GM12878 (cell line): ENCODE measurements around the gene TXN2. TPM values are rescaled to one million over a fixed set of nuclear protein-coding genes. Genes with fewer than 3 reads are reported as not detected.

Experiments
- ATAC-seq: fragments of 200-7000 bp; cut with Tn5 transposase; 3 replicates; pipeline ENCODE4 v1.9.1; 2020; ENCODE audit warnings: mild to moderate bottlenecking, moderate library complexity
- BruUV-seq: library from RNA; stranded (reverse); fragments of 400-500 nt; replicated peaks from 2 replicates; lab custom pipeline; 2021; lab: Mats Ljungman, UMichigan
- CTCF ChIA-PET: fragments of 300-600 bp; sonication (Branson Sonifier 250); formaldehyde crosslinking; extraction: SDS; loops from one replicate; lab custom pipeline; 2021; ENCODE audit warnings: inconsistent platforms; lab: Yijun Ruan, JAX
- POLR2A ChIA-PET: fragments of 350-600 bp; formaldehyde crosslinking; extraction: SDS; loops from one replicate; lab custom pipeline; 2021; ENCODE audit warnings: inconsistent platforms; lab: Charles Lee
- RAD21 ChIA-PET: fragments of 300-600 bp; sonication (Branson Sonifier 250); formaldehyde crosslinking; loops from one replicate; lab custom pipeline; 2023; ENCODE audit warnings: antibody characterized with exemption; ENCODE audit not compliant: unreplicated experiment; lab: Charles Lee
- SMC1A ChIA-PET: fragments of 300-600 bp; sonication (Branson Sonifier 250); formaldehyde crosslinking; loops from one replicate; lab custom pipeline; 2023; ENCODE audit not compliant: unreplicated experiment, uncharacterized antibody; lab: Charles Lee
- DNase-seq: peaks from one replicate; pipeline ENCODE4 v3.0.0-alpha.2; 2011; ENCODE audit warnings: low read depth, low spot score
- FAIRE-seq: peaks from 3 replicates; lab custom pipeline; 2011; peaks lifted over from hg19 to GRCh38; lab: Jason Lieb, UNC
- H2AFZ ChIP-seq: 2 replicates; pipeline ENCODE4 v1.6.0; 2011; ENCODE audit warnings: low read depth, low read length, control low read depth; ENCODE audit not compliant: control insufficient read depth
- H3K27ac ChIP-seq: 2 replicates; pipeline ENCODE4 v1.5.1; 2011; ENCODE audit warnings: control low read depth; ENCODE audit not compliant: control insufficient read depth, insufficient read depth
- H3K27me3 ChIP-seq, 2 experiments: replicated peaks in 1 of 2; 2 replicates each; pipeline versions ENCODE4 v1.6.0 to v1.6.1; 2011; ENCODE audit warnings: low read length in 1 of 2; ENCODE audit not compliant: control insufficient read depth in 2 of 2, insufficient read depth in 2 of 2
- H3K36me3 ChIP-seq, 2 experiments: 2 replicates each; pipeline ENCODE4 v1.5.1; 2011; ENCODE audit warnings: low read length in 1 of 2; ENCODE audit not compliant: control insufficient read depth in 2 of 2, insufficient read depth in 2 of 2
- H3K4me1 ChIP-seq: 2 replicates; pipeline ENCODE4 v1.6.1; 2011; ENCODE audit warnings: mild to moderate bottlenecking, low read length, moderate library complexity, mixed read lengths; ENCODE audit not compliant: control insufficient read depth, insufficient read depth
- H3K4me2 ChIP-seq: 2 replicates; pipeline ENCODE4 v1.6.0; 2011; ENCODE audit warnings: control low read depth; ENCODE audit not compliant: control insufficient read depth, insufficient read depth
- H3K4me3 ChIP-seq: fragments of 200-600 bp; sonication (generic); 2 replicates; pipeline ENCODE4 v1.5.1; 2016
- H3K79me2 ChIP-seq: 2 replicates; pipeline ENCODE4 v1.6.0; 2011; ENCODE audit warnings: low read length; ENCODE audit not compliant: control insufficient read depth, insufficient read depth
- H3K9ac ChIP-seq: 2 replicates; pipeline ENCODE4 v1.8.0; 2011; ENCODE audit warnings: low read length, control low read depth, mixed read lengths; ENCODE audit not compliant: control insufficient read depth, insufficient read depth
- H3K9me3 ChIP-seq: replicated peaks from 3 replicates; pipeline ENCODE4 v1.5.1; 2011; ENCODE audit warnings: mild to moderate bottlenecking, low read length; ENCODE audit not compliant: control insufficient read depth, insufficient read depth
- H4K20me1 ChIP-seq: 2 replicates; pipeline ENCODE4 v1.6.0; 2011; ENCODE audit not compliant: control insufficient read depth, insufficient read depth
- ETV6 ChIP-seq, 2 experiments: fragments of 450-650 bp in 1 of 2; IDR thresholded peaks in 1 of 2; conservative IDR thresholded peaks in 1 of 2; 2 replicates each; pipeline ENCODE4 v1.6.1; 2014; ENCODE audit warnings: antibody characterized with exemption in 1 of 2, borderline replicate concordance in 1 of 2, low read depth in 1 of 2, mild to moderate bottlenecking in 1 of 2, moderate library complexity in 1 of 2
- HDGF ChIP-seq: fragments of 450-650 bp; IDR thresholded peaks from 2 replicates; pipeline ENCODE4 v1.6.1; 2016; ENCODE audit warnings: antibody characterized with exemption
- MEF2B ChIP-seq: fragments of 450-650 bp; IDR thresholded peaks from 2 replicates; pipeline ENCODE4 v1.6.1; 2018; ENCODE audit warnings: mild to moderate bottlenecking, moderate library complexity; ENCODE audit not compliant: partially characterized antibody, poor library complexity, severe bottlenecking
- MLLT1 ChIP-seq: fragments of 450-650 bp; IDR thresholded peaks from 2 replicates; pipeline ENCODE4 v1.6.1; 2016; ENCODE audit warnings: mild to moderate bottlenecking
- PML ChIP-seq: IDR thresholded peaks from 2 replicates; pipeline ENCODE4 v1.6.1; 2012; ENCODE audit warnings: low read length, inconsistent platforms
- TAF1 ChIP-seq: IDR thresholded peaks from 2 replicates; pipeline ENCODE4 v1.6.1; 2011; ENCODE audit warnings: mild to moderate bottlenecking, low read depth, low read length, borderline replicate concordance
- USF2 ChIP-seq: IDR thresholded peaks from 2 replicates; pipeline ENCODE4 v1.6.1; 2011; ENCODE audit warnings: low read depth, low read length, improper control_type of control experiment, borderline replicate concordance
- YBX1 ChIP-seq: fragments of 450-650 bp; IDR thresholded peaks from 2 replicates; pipeline ENCODE4 v1.6.1; 2016; ENCODE audit warnings: antibody characterized with exemption
- WGBS: methylation state at CpG from one replicate; pipeline ENCODE4 v1.1.6; 2016; ENCODE audit warnings: low lambda C conversion rate; ENCODE audit not compliant: insufficient replicate concordance, insufficient coverage; ENCODE audit errors: missing lambda C conversion rate; 5-methylcytosine and 5-hydroxymethylcytosine counted together
- in situ Hi-C: fragments of 300-500 bp; cut with MboI; formaldehyde crosslinking; loops from 9 replicates; pipeline ENCODE4 v1.14.3; 2018; ENCODE audit warnings: mixed read lengths
- intact Hi-C: fragments of 100-400 bp; cut with micrococcal nuclease; formaldehyde crosslinking; loops from one replicate; pipeline ENCODE4 v1.14.2; 2022; ENCODE audit not compliant: unreplicated experiment
- polyA plus RNA-seq, 11 experiments: library from polyadenylated mRNA; depleted of rRNA in 4 of 11; unstranded in 6 of 11; stranded (reverse) in 5 of 11; fragments of >200 nt; fragmentation: Nextera tagmentation in 4 of 11; fragmentation: Illumina TruSeq in 1 of 11; extraction: Ambion mirVana in 4 of 11; extraction: Trizol in 1 of 11; gene quantifications; 1 replicate in 1 of 11; 2 replicates in 10 of 11; pipeline versions ENCODE4 v1.2.1 to v1.2.3, GENCODE V29; 2011 to 2016; ENCODE audit warnings: inconsistent platforms in 2 of 11, missing spikeins in 2 of 11, low read depth in 1 of 11
- total RNA-seq, 4 experiments: library from RNA; depleted of rRNA in 3 of 4; stranded (reverse); fragments of >200 nt in 3 of 4; fragmentation: Illumina TruSeq in 1 of 4; extraction: Trizol in 1 of 4; gene quantifications; 2 replicates each; pipeline versions ENCODE4 v1.2.1 to v1.2.3, GENCODE V29; 2013 to 2021
- TF ChIP-seq, protein P1 (sequence below): IDR thresholded peaks from 2 replicates; pipeline ENCODE4 v1.6.1; 2011; ENCODE audit warnings: borderline replicate concordance, low read depth, mild to moderate bottlenecking, moderate library complexity, mixed read lengths, low read length; ENCODE audit not compliant: insufficient read depth; ENCODE audit errors: extremely low read length

TXN2 gene
- total and polyA plus RNA-seq, 10 of the 15 experiments (the other 5 are each of a cell fraction or from before 2014, with no cell fraction given), result 70.2 to 350 (median 183) TPM

GRCh38 chr22:36442506-36443197, 38.8 kb downstream of the TXN2 start (continued):
- no peak for TF ChIP-seq MLLT1
- no peak for TF ChIP-seq YBX1
- no peak for TF ChIP-seq PML
- no peak for TF ChIP-seq ETV6 (conservative IDR thresholded peaks at IDR 0.05 in 1 of 2, IDR thresholded peaks at IDR 0.05 in 1 of 2; ENCODE audit: borderline replicate concordance in 1 of 2, low read depth in 1 of 2)
- TF ChIP-seq USF2, result no peak
- TF ChIP-seq HDGF, result no peak
- no peak for TF ChIP-seq MEF2B
- TF ChIP-seq, all 136 proteins: peak for 0

- TF ChIP-seq, protein P1, sequence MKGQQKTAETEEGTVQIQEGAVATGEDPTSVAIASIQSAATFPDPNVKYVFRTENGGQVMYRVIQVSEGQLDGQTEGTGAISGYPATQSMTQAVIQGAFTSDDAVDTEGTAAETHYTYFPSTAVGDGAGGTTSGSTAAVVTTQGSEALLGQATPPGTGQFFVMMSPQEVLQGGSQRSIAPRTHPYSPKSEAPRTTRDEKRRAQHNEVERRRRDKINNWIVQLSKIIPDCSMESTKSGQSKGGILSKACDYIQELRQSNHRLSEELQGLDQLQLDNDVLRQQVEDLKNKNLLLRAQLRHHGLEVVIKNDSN, result no peak
- no peak for TF ChIP-seq TAF1
- TF ChIP-seq HDGF, result no peak
- in situ Hi-C loops (no loop called here), intact Hi-C loops (no loop called here)
- ChIA-PET RAD21 (no interaction called here), SMC1A (no interaction called here), CTCF (no interaction called here), POLR2A (no interaction called here)
- ATAC-seq (no peak), DNase-seq (no peak), FAIRE-seq (no peak)
- Histone ChIP-seq H3K36me3 (no peaks in the 10 kb centered on the region), H4K20me1 (no peaks in the 10 kb centered on the region), H3K27me3 (no peaks in the 10 kb centered on the region), H2AFZ (no peak overlapping the region), H3K4me3 (no peak overlapping the region), H3K4me2 (no peak overlapping the region), H3K9ac (no peak overlapping the region), H3K27ac (no peak overlapping the region), H3K79me2 (no peaks in the 10 kb centered on the region), H3K9me3 (no peaks in the 10 kb centered on the region), H3K4me1 (peaks cover 15% of the 10 kb centered on the region)
- 78% methylated on average over 8 of the region's 8 CpGs for WGBS
- BruUV-seq, result no TSS peak
Observed at GRCh38 chr22:36440429-36441002, 40.9 kb downstream of the TXN2 start.
